H9 (cell line): ENCODE measurements around the gene SLC37A4. TPM values are rescaled to one million over a fixed set of nuclear protein-coding genes. Genes with fewer than 3 reads are reported as not detected.
A peak's percentile ranks its signal among the peaks of the same experiment; 100 is the strongest.

Experiments
- DNase-seq: peaks from one replicate; pipeline ENCODE4 v3.0.0-alpha.2; 2017
- H2AFZ ChIP-seq: one replicate; pipeline ENCODE4 v1.6.1; 2013; ENCODE audit warnings: mild to moderate bottlenecking, low read length, control low read depth, moderate library complexity
- H2AK5ac ChIP-seq: 2 replicates; pipeline ENCODE4 v1.6.1; 2013; ENCODE audit warnings: low read length, control low read depth, mixed read lengths; ENCODE audit not compliant: insufficient read length
- H2BK120ac ChIP-seq: one replicate; pipeline ENCODE4 v1.6.1; 2013; ENCODE audit warnings: low read depth, mild to moderate bottlenecking, low read length, control low read depth, inconsistent platforms; ENCODE audit not compliant: poor library complexity, severe bottlenecking
- H2BK12ac ChIP-seq: 2 replicates; pipeline ENCODE4 v1.6.1; 2013; ENCODE audit warnings: low read length, control low read depth, mixed read lengths, low read depth; ENCODE audit not compliant: insufficient read length
- H2BK15ac ChIP-seq: 2 replicates; pipeline ENCODE4 v1.6.1; 2013; ENCODE audit warnings: low read depth, low read length, control low read depth
- H2BK20ac ChIP-seq: one replicate; pipeline ENCODE4 v1.6.1; 2013; ENCODE audit warnings: low read depth, mild to moderate bottlenecking, low read length, control low read depth, inconsistent platforms; ENCODE audit not compliant: poor library complexity, severe bottlenecking
- H2BK5ac ChIP-seq: 2 replicates; pipeline ENCODE4 v1.6.1; 2013; ENCODE audit warnings: low read length, control low read depth, mixed read lengths; ENCODE audit not compliant: insufficient read length
- H3K14ac ChIP-seq: 2 replicates; pipeline ENCODE4 v1.6.1; 2013; ENCODE audit warnings: low read length, control low read depth; ENCODE audit not compliant: insufficient read depth
- H3K18ac ChIP-seq: 2 replicates; pipeline ENCODE4 v1.6.1; 2013; ENCODE audit warnings: low read depth, mild to moderate bottlenecking, mixed read lengths, low read length, control low read depth; ENCODE audit not compliant: insufficient read length
- H3K23ac ChIP-seq: 2 replicates; pipeline ENCODE4 v1.6.1; 2013; ENCODE audit warnings: low read length, control low read depth, mixed read lengths, low read depth; ENCODE audit not compliant: insufficient read length
- H3K23me2 ChIP-seq: 2 replicates; pipeline ENCODE4 v1.6.1; 2013; ENCODE audit warnings: low read depth, mild to moderate bottlenecking, mixed read lengths, low read length, control low read depth; ENCODE audit not compliant: insufficient read length, poor library complexity, severe bottlenecking
- H3K27ac ChIP-seq: 2 replicates; pipeline ENCODE4 v1.5.1; 2013; ENCODE audit warnings: low read length, control low read depth, mixed read lengths, low read depth; ENCODE audit not compliant: insufficient read length
- H3K27me3 ChIP-seq: 2 replicates; pipeline ENCODE4 v1.6.1; 2013; ENCODE audit warnings: low read length, control low read depth, inconsistent platforms; ENCODE audit not compliant: insufficient read depth
- H3K4ac ChIP-seq: 2 replicates; pipeline ENCODE4 v1.6.1; 2013; ENCODE audit warnings: low read depth, mild to moderate bottlenecking, control low read depth, inconsistent platforms, low read length, moderate library complexity
- H3K4me1 ChIP-seq: 2 replicates; pipeline ENCODE4 v1.6.1; 2013; ENCODE audit warnings: low read length, control low read depth, inconsistent platforms; ENCODE audit not compliant: insufficient read depth
- H3K4me2 ChIP-seq: 2 replicates; pipeline ENCODE4 v1.6.1; 2013; ENCODE audit warnings: low read length, control low read depth, mixed read lengths; ENCODE audit not compliant: insufficient read length, insufficient read depth
- H3K56ac ChIP-seq: 2 replicates; pipeline ENCODE4 v1.6.1; 2013; ENCODE audit warnings: low read depth, mild to moderate bottlenecking, mixed read lengths, low read length, control low read depth; ENCODE audit not compliant: insufficient read length
- H3K79me1 ChIP-seq: 2 replicates; pipeline ENCODE4 v1.6.1; 2013; ENCODE audit warnings: low read depth, mild to moderate bottlenecking, moderate library complexity, low read length, control low read depth, inconsistent platforms; ENCODE audit not compliant: insufficient read depth, poor library complexity, severe bottlenecking
- H3K79me2 ChIP-seq: 2 replicates; pipeline ENCODE4 v1.6.1; 2013; ENCODE audit warnings: low read length, control low read depth, inconsistent platforms; ENCODE audit not compliant: insufficient read depth
- H3K9ac ChIP-seq: 2 replicates; pipeline ENCODE4 v1.6.1; 2013; ENCODE audit warnings: low read length, control low read depth, mixed read lengths; ENCODE audit not compliant: insufficient read length; ENCODE audit errors: extremely low read depth
- H3K9me3 ChIP-seq: one replicate; pipeline ENCODE4 v1.6.1; 2013; ENCODE audit warnings: low read depth, low read length, inconsistent platforms; ENCODE audit not compliant: control insufficient read depth
- H3T11ph ChIP-seq: one replicate; pipeline ENCODE4 v1.6.1; 2013; ENCODE audit warnings: mild to moderate bottlenecking, low read length, control low read depth, inconsistent platforms
- H4K20me1 ChIP-seq: one replicate; pipeline ENCODE4 v1.6.1; 2013; ENCODE audit not compliant: control insufficient read depth, insufficient read length, insufficient read depth
- H4K5ac ChIP-seq: 2 replicates; pipeline ENCODE4 v1.6.1; 2013; ENCODE audit warnings: low read depth, mild to moderate bottlenecking, mixed read lengths, low read length, control low read depth; ENCODE audit not compliant: insufficient read length
- H4K8ac ChIP-seq: replicated peaks from 2 replicates; pipeline ENCODE4 v1.6.1; 2013; ENCODE audit warnings: low read length, control low read depth, mixed read lengths, low read depth; ENCODE audit not compliant: insufficient read length
- H4K91ac ChIP-seq: 2 replicates; pipeline ENCODE4 v1.6.1; 2013; ENCODE audit warnings: low read depth, mild to moderate bottlenecking, moderate library complexity, mixed read lengths, low read length, control low read depth; ENCODE audit not compliant: insufficient read length
- H3K27ac Mint-ChIP-seq, 3 experiments: 2 replicates in 2 of 3; 3 replicates in 1 of 3; pipeline ENCODE4 v1.8.0; 2020 to 2021; ENCODE audit warnings: mixed read lengths in 3 of 3, mild to moderate bottlenecking in 1 of 3, moderate library complexity in 1 of 3
- H3K27me3 Mint-ChIP-seq: 2 replicates; pipeline ENCODE4 v1.8.0; 2021; ENCODE audit warnings: low read depth, mild to moderate bottlenecking, moderate library complexity, mixed read lengths
- H3K36me3 Mint-ChIP-seq, 3 experiments: 2 replicates in 2 of 3; 3 replicates in 1 of 3; pipeline ENCODE4 v1.8.0; 2020 to 2021; ENCODE audit warnings: low read depth in 3 of 3, mixed read lengths in 3 of 3; ENCODE audit not compliant: insufficient read depth in 1 of 3
- H3K4me1 Mint-ChIP-seq, 2 experiments: 2 replicates each; pipeline ENCODE4 v1.8.0; 2020; ENCODE audit warnings: mixed read lengths in 2 of 2
- H3K4me3 Mint-ChIP-seq, 2 experiments: 2 replicates in 1 of 2; 3 replicates in 1 of 2; pipeline ENCODE4 v1.8.0; 2020 to 2021; ENCODE audit warnings: mild to moderate bottlenecking in 2 of 2, mixed read lengths in 2 of 2, moderate library complexity in 1 of 2
- H3K9me3 Mint-ChIP-seq, 2 experiments: 2 replicates in 1 of 2; 3 replicates in 1 of 2; pipeline ENCODE4 v1.8.0; 2020; ENCODE audit warnings: mild to moderate bottlenecking in 2 of 2, mixed read lengths in 2 of 2, moderate library complexity in 1 of 2
- WGBS: extraction: QIAGEN DNeasy Blood & Tissue Kit; methylation state at CpG from one replicate; pipeline ENCODE4 v1.1.7; 2013; ENCODE audit warnings: missing lambda C conversion rate, low lambda C conversion rate, mixed read lengths; ENCODE audit not compliant: insufficient read length; ENCODE audit errors: extremely low coverage; 5-methylcytosine and 5-hydroxymethylcytosine counted together
- total RNA-seq: library from RNA; stranded (reverse); gene quantifications from 2 replicates; pipeline ENCODE4 v1.2.1, GENCODE V29; 2021
- TF ChIP-seq, protein P1 (sequence below): fragments of 200-600 bp; sonication (generic); conservative IDR thresholded peaks from 3 replicates; pipeline ENCODE4 v1.8.0; 2021; ENCODE audit warnings: antibody characterized with exemption, mild to moderate bottlenecking

The SLC37A4 gene
- total RNA-seq, 1 experiment from 2014 or later: 41.0 TPM

DNA sequence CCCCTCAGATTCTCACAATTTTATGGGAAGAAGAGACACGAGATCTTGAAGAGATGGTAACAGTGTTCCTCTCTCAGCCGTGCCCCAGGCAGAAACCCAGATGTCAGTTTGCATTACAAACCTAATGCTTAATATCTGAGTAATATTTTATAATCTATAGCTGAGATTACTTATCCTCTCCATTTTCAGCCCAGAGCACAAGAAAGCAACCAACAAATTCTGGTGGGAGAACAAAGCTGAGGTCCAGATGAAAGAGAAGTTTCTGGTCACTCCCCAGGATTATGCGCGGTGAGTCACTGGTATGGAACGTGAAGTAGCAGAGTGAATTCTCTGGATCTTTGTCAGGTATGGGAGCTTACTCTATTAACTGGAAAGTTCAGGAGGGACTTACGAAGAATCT, 31.9 kb downstream of the SLC37A4 start:
- Histone ChIP-seq H2AFZ (no peak overlapping the region), H3K23ac (no peak overlapping the region), H4K5ac (peak overlapping the region; percentile 40), H2BK20ac (no peak overlapping the region), H2BK5ac (no peak overlapping the region), H3K4ac (no peak overlapping the region), H4K8ac (no peak overlapping the region), H2BK12ac (no peak overlapping the region), H3K23me2 (peaks cover 11% of the 10 kb centered on the region), H4K91ac (no peak overlapping the region), H2BK120ac (no peak overlapping the region), H3K56ac (no peak overlapping the region), H3K14ac (peak overlapping the region; percentile 42; the same call in 1 of the 2 replicates), H3T11ph (no peak overlapping the region), H3K9me3 (no peaks in the 10 kb centered on the region), H4K20me1 (no peaks in the 10 kb centered on the region), H2BK15ac (no peak overlapping the region), H2AK5ac (no peak overlapping the region), H3K4me1 (no peaks in the 10 kb centered on the region), H3K9ac (peak overlapping the region; percentile 81), H3K18ac (no peak overlapping the region), H3K27ac (peak overlapping the region; percentile 41), H3K27me3 (no peaks in the 10 kb centered on the region), H3K79me2 (no peaks in the 10 kb centered on the region; the same call in 1 of the 2 replicates), H3K79me1 (no peaks in the 10 kb centered on the region), H3K4me2 (peak overlapping the region; percentile 68)
- peak overlapping the region; percentile 95 to 99 for H3K4me3 Mint-ChIP-seq
- DNase-seq: peak; percentile 66
- TF ChIP-seq, protein P1, sequence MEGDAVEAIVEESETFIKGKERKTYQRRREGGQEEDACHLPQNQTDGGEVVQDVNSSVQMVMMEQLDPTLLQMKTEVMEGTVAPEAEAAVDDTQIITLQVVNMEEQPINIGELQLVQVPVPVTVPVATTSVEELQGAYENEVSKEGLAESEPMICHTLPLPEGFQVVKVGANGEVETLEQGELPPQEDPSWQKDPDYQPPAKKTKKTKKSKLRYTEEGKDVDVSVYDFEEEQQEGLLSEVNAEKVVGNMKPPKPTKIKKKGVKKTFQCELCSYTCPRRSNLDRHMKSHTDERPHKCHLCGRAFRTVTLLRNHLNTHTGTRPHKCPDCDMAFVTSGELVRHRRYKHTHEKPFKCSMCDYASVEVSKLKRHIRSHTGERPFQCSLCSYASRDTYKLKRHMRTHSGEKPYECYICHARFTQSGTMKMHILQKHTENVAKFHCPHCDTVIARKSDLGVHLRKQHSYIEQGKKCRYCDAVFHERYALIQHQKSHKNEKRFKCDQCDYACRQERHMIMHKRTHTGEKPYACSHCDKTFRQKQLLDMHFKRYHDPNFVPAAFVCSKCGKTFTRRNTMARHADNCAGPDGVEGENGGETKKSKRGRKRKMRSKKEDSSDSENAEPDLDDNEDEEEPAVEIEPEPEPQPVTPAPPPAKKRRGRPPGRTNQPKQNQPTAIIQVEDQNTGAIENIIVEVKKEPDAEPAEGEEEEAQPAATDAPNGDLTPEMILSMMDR: no peak
- H3K27me3 Mint-ChIP-seq: no peaks in the 10 kb centered on the region
- H3K27ac Mint-ChIP-seq: peak overlapping the region; percentile 87 to 98 (median 98)
- peaks cover 17 to 18% of the 10 kb centered on the region in 2 experiments for H3K4me1 Mint-ChIP-seq
- no CpG with 5 or more reads among the region's 6 CpGs for WGBS
- H3K9me3 Mint-ChIP-seq: no peaks in the 10 kb centered on the region
- H3K36me3 Mint-ChIP-seq: peaks cover 28 to 72% (median 53%) of the 10 kb centered on the region in 3 experiments
